GM19395 (cell line): Measurements from ENCODE around the gene SMIM23.

Source experiments
- ATAC-seq: cut with Tn5 transposase; IDR thresholded peaks from one replicate; pipeline ENCODE4 v1.9.1; 2021; ENCODE audit warnings: mild to moderate bottlenecking, moderate library complexity; ENCODE audit not compliant: unreplicated experiment

The SMIM23 gene

DNA sequence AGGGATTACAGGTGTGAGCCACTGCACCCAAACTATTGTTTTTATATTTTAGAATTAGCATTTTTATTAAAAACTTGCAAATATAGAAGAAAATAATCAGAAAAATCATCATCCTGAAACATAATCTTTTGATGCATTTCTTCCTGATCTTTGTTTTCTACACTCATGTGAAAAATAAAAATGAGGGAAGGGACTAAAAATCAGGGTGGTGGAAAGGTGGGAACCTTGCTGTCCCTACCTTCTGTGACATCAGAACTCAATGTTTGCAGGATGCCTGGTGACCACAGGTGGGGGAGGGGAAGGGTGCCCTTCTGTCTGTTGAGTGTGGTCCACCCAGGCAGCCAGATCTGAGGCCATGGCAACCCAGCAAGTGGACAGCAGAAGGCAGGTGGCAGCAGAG, at the start of gene SMIM23:
Gene SMIM23, plus strand, starts transcription at position 301 of the 400 bp plus-strand sequence. Its CDS starts 55 bp downstream, at position 356.
- ATAC-seq, result no peak

DNA sequence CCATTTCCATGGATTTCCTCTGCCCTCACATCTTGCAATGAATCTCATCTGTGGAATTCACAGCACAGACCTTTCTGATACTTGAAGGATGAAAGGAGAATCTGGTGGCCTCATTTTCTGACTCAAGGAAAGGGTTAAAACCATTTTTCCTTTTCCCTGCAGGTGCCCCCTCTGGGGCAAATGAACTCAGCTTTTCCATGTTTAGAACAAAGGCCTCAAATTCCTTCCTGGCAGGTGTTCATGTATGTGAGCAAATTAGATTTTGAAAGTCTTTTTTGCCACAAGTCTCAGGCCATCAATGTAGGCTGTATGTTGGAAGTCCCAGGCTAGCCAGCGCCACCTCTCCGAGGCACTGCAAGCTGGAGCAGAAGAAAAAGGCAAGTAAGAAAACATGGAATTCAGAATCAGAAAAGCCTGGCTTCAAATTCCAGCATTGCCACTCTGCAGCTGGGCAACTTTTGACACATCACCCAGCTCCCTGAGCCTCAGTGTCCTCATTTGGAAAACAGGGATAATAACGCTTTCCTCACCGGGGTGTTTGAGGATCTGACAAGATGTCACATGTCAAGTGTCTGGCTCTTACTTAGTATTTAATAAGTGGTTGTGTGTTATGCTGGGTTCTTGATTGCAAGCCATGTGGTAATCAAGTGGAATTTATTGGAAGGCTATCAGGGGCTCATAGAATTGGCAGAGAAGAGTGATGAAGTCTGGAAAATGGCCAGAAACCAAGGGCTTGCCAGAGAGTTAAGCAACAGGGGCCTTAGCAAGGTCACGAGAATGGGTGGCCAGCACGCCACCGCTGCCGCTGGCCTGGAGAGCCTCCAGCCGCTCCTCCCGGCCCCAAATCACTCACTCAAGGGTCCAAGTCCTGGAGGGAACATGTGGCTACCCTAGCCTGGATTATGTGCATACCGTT, 48.4 kb upstream of the SMIM23 start:
- ATAC-seq, result no peak

DNA sequence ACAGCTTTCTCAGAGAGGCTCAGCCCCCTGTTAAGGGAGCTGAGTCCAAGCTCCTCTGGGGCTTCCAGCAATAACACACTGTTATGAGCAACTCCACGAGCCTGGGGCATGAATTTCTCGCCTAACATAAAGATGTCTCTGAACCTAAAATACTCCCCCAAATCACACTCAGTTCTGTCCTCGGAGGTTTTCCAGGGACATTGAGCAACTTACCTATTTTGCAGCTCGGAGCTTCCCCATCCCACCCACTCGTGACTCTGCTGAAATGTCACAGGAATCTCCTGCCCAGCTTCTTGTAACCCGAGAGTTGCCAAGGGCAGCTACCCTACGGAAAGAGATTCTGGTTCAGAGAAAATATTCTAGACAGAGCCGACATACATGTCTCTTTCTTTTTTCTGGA, 47.1 kb upstream of the SMIM23 start:
- no peak for ATAC-seq

DNA sequence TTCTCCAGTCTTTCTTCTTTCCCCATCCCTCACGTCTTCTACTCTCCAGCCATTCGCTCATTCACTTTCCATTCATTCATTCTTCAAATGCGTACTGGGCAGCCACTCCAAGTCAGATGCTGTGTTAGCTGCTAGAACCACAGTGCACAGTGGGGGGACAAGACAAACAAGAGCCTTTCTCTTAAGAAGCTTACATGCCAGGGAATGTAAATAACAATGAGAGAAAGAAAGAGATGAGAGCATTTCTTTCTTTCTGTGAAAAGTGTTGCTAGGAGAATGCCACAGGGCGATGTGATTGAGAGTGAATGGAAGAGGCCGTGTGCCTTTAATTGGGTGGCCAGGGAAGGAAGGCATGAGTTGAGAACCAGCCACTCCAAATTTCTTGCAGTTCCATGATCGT, 46.3 kb upstream of the SMIM23 start:
- ATAC-seq, result no peak

DNA sequence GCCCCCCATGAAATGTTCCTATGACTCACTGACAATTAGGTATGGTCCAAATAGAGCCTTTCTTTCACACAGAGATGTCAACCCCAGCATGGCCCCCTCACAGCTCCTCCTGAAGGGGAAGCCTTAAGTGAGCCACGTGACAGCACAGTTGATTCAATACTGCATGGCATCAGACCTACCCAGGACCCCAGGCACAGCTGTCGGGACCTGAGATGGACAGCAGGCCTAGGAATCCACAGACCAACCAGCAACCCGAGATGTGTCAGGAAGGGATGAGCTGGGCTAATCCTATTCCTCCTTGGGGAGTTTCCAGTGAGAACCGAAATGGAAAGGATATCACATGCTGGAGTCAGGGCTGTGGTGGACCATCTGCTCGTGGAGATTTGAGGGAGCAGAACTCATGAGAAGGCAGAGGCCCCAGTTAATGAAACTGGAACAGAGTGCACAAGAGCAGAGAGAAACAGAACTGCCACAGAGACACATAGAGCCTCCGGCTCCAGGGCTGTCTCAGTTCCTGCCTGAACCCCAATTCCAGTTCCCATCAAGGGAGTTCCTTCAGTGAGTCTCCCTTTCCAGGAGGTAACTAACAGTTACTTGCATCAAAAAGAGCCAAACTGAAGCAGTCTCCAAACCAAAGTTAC, 42.1 kb upstream of the SMIM23 start:
- peak; percentile 40 for ATAC-seq

DNA sequence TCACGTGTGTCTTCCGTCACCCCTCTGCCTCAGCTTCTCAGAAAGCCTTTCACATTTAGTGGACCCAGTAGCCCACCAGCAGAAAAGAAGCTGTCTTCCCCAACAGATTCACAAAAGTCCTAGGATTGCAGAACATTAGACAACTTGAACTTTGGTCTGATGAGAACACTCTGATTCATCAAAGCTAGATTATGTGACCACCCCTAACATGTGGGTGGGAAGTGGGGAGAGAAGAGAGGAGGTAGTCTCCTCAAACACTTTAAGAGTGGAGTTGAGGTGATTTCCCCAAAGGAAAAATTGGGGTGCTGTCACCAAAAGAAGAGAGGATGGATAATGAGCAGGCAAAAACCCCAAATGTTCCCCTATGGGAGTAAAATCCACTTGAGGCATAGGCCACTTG, 41.4 kb upstream of the SMIM23 start:
- ATAC-seq, result no peak

DNA sequence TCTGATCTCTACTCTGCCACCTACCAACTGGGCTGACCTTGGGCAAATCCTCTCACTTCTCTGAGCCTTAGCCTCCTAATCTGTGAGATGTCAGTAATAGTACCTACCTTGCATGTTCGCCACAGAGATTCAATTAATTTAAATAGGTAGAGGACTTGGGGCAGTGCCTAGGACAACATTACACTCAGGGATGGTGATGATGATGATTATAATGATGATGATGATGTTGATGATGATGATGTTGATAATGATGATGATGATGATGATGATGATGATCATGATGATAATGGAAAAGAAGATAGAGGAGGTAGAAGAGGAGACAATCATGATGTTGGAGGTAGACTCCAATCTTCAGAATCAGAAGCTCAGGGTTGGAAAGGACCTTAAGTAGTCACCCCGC, 40.7 kb upstream of the SMIM23 start:
- ATAC-seq, result no peak

DNA sequence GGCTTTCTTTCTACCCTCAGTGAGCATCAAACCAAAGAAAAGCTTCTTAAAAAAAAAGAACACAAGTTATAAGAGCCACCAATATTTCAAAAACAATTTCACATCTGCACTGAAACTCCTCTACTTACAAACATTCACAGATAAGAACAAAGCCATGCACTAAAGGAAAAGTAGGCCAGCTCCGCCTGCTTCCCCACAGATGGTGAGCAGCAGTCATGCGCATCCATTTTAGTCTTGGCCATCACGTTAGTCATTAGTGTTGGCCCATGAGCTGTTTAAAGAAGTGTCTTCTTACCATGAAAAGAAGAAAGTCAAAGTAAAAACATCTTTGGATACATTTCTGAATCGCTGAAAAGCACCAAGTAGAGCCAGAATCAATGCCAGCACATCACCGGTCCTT, 40.0 kb upstream of the SMIM23 start:
- ATAC-seq, result no peak

DNA sequence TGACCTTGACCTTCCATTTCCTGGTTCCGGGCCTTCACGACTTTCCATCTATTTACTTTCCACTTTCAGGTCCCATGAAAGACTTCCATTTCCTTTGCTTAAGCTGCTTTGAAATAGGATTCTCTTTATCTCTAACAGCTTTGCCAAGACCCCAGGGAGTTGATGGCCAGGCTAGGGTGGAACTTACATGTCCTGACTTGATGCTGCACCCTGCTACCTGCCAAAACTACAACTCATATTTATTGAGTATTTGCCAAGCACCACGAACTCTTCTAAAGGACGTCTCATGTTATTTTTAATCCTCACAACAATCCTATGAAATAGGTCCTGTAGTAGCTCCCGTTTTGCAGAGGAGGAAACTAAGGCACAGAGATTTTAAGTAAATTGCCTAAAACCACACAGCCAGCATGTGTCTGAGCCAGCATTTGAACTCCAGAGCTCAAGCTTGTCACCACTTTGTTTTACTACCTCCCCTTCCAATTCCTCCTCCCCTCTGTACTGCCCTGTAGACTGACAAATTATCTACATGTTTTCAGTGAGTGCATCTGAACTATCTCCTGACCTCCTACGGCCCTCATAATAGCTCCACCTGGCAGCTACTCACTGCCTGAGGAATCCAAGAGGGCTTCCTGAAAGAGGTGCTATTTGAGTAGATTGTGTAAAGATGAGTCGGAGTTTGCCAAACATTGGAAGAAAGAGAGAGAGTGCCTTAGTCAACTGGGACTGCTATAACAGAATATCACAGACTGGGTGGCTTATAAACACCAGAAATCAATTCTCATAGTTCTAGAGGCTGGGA, 38.4 kb upstream of the SMIM23 start:
- ATAC-seq, result no peak

DNA sequence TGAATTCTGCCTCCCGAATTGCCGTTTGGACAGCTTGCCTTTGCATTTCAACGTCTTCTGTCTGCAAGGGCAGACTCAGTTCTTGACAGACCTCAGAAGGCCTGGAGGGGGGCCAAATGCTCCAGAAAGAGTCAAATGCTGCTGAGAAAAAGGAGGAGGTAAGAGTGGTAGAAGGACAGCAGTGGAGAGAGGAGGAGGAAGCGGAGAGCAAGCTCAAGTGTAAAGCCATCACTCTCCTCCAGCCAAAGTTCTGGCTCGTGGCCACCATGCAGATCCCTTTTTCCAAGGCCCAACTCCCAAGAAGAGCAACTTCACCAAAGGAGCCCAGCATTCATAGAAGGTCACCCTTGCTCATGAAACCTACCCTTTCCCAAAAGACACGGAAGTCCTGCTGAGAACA, 36.9 kb upstream of the SMIM23 start:
- ATAC-seq, result no peak

DNA sequence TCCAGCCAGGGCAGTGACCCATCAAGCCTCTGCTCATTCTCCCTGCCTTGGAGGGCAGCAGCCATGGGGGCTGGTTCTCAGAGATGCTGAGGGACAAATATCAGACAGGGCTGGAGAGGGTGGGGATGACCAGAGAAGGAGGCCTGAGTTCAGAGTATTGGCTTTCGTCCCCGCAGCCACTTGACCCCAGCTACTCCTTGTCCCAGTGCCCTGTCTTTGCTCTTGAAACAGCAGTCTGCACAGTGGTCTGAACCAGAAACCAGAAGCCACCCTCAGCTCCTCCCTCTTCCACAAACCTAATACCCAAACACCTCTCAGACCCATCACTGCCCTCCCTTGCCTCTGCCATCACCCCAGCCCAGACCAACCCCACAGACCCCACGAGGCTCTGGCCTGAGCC, 36.3 kb upstream of the SMIM23 start:
- no peak for ATAC-seq

DNA sequence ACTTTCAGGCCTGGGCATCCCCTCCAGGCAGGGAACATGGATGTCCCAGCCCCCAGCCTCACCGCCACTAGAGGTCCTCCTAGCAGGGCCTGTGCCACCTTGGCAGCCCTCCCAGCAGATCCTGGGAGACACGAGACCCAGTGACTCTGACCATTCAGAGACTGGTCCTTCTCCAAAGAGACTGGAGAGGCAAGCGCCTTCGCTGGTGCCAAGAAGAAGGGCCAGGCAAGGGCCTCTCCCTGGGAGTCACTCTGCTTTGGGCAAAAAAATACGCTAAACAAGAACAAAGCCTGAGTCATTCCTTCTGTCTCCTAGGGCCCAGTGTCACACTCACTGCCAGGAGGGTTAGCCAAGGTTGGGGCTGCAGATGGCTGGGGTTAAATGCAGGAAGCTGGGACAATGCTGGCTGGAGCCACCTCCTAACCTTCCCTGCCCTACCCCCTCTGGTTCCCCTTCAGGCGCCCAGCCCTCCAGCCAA, 35.3 kb upstream of the SMIM23 start:
- ATAC-seq, result no peak

DNA sequence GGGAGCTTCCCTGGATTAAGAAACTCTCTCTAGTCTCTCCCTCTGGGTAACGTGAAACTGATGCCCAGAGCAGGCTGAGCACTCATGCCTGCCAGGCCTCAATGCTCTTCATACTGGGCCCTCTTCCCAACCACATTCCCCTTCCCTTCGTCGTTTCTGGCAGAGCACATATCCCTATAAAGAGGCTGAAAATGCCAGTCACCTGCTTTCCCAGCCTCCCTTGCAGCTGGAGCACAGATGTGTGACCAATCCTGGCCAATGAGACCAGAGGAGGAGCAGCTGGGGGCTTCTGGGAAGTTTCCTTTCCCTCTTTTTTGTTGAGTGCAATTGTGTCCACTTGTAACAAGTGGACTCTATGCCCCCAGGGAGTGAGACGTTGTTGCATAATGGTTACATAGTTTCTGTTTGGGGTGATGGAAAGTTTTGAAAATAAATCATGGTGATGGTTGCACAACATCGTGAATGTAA, 30.2 kb upstream of the SMIM23 start:
- no peak for ATAC-seq

DNA sequence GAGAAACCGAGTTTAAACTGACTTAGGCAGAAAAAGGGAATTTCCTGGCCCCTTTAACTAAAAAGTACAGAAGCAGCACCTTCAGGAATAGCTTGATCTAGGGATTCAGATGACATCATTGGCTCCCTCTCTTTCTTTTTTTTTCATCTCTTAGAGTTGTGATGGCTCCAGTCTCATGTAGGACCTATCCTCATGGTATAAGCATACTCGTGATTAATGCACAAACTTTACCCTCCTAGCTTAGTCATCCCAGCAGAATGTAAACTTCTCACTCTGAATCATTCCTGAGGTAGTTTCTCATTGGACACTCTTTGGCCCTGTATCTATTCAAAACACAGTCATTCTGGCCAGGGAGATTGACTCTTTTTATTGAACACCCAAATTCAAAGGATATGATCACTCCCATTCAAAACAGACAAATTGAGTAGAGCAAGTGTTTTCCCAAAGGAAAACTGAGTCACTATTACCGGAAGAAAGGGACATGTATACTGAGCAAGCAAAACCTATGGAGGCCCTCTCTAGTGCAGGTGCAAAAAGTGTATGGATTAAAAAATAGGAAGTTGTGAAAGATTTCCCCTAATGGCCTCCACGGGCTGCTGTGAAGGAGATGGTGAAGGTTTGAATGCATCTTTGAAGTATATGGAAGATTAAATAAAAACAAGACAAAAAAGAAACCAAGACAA, 27.6 kb upstream of the SMIM23 start:
- no peak for ATAC-seq

DNA sequence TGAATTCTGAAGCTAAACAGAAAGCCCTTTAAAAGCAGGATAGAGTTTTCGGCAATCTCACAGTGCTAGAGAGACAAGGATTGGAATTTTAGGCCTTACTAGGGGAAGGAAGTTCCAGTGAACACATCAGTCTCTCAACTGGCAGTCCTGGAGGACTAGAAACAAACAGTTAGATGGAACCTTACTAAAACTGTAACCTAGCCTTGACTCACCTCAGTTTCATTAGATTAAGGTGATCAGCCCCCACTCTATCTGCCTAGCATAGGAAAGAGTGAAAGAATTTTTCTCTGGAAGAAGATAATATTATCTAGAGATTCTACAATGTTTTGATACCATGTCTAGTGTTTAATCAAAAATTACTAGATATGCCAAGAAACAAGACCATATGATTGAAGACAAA, 25.8 kb upstream of the SMIM23 start:
- no peak for ATAC-seq

DNA sequence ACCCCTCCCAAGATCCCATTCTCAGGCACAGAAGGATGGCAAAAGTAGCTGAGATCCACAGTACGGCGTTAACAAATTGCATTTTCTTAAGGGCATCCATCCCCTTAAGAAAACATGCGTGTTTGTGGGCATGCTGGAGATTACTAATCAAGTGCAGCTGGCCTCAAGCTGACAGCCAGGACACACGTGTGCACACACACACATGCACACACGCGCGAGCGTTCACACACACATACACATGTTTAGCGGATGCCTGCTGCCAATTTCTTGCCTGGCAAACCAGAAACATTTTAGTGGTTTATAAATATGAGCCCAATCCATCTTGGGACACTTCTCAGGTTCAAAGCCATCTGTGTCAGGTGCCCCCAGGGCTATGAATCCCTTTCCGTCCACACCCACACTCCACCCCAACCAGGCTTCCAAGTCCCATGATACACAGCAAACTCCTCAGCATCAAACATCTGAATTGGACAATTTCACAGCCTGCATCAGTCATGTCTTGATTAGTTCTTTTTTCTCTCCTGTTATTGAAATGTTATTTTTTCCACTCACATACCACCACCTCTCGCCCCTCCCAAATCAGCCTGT, 23.5 kb upstream of the SMIM23 start:
- ATAC-seq, result no peak

DNA sequence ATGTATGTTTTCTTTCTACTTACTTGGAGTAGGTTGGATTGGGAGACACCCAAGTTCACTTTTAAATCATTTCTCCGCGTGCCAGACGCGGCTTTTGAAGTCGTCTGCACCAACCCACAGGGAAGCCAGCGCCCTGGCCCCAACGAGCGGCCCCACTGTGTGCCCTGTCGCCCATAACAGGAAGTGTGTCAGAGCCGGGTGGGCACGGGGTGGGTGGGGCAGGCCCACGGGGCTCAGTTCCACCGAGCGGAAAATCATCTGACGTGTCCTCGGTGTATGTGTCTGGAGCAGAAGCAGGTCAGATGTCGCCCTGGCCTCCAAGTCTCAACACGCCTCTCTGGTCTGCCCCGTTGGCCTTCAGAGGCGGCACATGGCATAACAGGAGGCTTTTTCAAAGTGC, 22.7 kb upstream of the SMIM23 start:
- no peak for ATAC-seq

DNA sequence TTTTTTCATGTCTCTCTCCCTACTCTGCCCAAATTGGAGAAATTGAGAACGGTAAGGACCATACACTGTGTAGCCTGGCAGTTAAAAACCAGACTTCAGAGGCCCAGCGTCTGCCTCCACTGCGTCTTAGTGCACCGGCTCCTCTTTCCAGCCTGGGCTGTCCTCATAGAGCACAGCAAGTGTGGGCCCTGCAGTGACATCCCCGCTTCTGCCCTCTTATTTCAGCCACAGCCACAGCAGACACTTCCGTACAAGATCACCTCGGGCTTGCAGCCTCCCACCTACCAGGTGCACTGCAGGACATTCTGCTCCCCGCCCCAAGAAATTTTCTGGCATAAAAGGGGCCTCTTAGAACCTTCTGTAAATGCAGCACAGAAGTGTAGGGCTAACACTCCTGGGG, 21.4 kb upstream of the SMIM23 start:
- ATAC-seq, result no peak

DNA sequence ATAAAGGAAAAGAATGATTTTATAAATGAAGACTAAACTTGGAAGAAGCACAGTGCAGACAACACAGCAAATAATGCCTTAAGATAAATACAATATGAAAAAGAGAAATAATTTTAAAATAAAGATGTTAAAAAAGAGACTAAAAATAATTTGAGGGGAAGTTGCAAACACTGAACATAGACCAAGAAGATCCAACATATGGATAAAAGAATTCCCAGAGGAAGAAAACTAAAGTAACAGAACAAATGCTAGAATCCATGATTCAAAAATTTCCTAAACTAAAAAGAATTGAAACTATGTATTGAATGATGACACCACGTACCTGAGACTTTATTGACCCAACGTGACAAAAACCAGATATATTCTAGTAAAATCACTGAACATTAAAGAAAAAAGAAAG, 18.7 kb upstream of the SMIM23 start:
- ATAC-seq, result no peak

DNA sequence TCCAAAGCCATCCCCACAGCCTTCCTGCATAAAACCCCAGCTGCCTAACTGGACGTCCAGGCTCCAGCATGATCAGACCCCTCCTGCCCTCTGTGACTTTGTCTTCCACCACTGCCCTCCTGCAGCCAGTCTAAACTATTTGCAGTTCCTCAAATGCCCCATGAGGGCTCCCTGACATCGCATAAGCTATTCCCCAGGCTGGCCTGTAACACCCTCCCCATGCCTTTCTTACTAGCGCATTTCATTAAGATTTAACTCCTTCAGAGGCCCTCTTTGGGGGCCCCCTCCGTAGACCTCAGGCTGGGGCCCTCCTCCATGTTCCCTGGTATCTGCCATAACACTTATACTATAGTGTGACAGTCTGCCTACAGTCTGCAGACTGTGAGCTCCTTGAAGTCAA, 15.5 kb upstream of the SMIM23 start:
- no peak for ATAC-seq
